ENCODE results near the gene RBMS3. TPM values are rescaled to one million over a fixed set of nuclear protein-coding genes. Genes with fewer than 3 reads are reported as not detected.

RBMS3 gene
- total RNA-seq, 1 donor from 2014 or later = 13.2 TPM

GRCh38 chr3:29282427-29283230, 1.8 kb downstream of the RBMS3 start:
- TF ChIP-seq, protein P1, sequence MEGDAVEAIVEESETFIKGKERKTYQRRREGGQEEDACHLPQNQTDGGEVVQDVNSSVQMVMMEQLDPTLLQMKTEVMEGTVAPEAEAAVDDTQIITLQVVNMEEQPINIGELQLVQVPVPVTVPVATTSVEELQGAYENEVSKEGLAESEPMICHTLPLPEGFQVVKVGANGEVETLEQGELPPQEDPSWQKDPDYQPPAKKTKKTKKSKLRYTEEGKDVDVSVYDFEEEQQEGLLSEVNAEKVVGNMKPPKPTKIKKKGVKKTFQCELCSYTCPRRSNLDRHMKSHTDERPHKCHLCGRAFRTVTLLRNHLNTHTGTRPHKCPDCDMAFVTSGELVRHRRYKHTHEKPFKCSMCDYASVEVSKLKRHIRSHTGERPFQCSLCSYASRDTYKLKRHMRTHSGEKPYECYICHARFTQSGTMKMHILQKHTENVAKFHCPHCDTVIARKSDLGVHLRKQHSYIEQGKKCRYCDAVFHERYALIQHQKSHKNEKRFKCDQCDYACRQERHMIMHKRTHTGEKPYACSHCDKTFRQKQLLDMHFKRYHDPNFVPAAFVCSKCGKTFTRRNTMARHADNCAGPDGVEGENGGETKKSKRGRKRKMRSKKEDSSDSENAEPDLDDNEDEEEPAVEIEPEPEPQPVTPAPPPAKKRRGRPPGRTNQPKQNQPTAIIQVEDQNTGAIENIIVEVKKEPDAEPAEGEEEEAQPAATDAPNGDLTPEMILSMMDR (conservative IDR thresholded peaks at IDR 0.05; ENCODE audit: low read depth, low read length) = no peak
- no peak for DNase-seq (ENCODE audit: low read depth)
- H3K4me3 ChIP-seq (ENCODE audit: low read depth, low read length) = peak overlapping the region; percentile 65

DNA sequence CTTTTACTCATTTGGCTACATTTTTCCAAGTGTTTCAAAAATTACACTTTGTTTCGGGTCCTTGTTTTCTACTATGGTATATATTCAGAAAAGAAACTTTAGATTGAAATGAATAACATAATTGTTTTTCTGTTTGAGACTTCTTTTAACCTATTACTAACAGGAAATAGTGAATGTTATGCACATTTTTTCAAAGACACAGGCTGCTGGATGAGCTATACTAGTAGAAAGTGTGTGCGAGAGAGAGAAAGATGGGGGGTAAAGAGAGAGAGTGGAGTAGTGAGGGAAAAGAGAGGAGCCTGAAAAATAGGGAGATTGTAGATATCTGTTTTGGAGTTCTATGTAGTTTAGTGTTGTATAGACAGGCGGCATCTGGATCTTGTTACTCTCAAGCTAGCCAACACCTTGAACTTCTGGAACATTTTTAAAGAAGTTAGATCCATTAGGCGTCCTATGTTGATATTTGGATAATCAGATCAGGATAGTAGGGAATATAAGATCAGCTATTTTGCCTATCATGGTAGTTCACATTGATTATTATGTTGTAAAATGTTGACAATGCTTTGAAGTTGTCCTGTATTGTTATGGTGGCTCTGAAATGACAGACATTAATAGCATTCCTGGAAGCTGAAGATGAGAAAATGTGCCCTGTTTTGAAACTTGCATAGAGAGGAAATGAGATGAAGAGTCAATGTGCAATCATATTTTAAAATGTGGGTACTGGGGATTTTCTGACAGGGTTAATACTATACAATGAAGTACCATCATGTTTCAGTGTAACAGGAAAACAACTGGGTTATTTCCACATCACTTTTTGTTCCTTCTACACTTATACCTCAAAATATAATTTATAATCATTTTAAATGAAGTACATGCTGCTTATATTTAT, 2.6 kb downstream of the RBMS3 start:
- H3K4me3 ChIP-seq (ENCODE audit: low read depth, low read length) = peak overlapping the region; percentile 65
- TF ChIP-seq, protein P1 (conservative IDR thresholded peaks at IDR 0.05; ENCODE audit: low read depth, low read length) = no peak
- no peak for DNase-seq (ENCODE audit: low read depth)

GRCh38 chr3:29284497-29284896, 3.6 kb downstream of the RBMS3 start:
- no peak overlapping the region for H3K4me3 ChIP-seq (ENCODE audit: low read depth, low read length)
- TF ChIP-seq, protein P1 (conservative IDR thresholded peaks at IDR 0.05; ENCODE audit: low read depth, low read length) = no peak
- DNase-seq (ENCODE audit: low read depth) = no peak

- no peak for DNase-seq (ENCODE audit: low read depth)
- peak overlapping the region; percentile 45 for H3K4me3 ChIP-seq (ENCODE audit: low read depth, low read length)
Measured at GRCh38 chr3:29285471-29286071, 4.7 kb downstream of the RBMS3 start.

GRCh38 chr3:29286478-29287240, 5.8 kb downstream of the RBMS3 start:
- peak overlapping the region; percentile 45 for H3K4me3 ChIP-seq (ENCODE audit: low read depth, low read length)
- no peak for DNase-seq (ENCODE audit: low read depth)
- TF ChIP-seq, protein P1 (conservative IDR thresholded peaks at IDR 0.05; ENCODE audit: low read depth, low read length) = no peak

More at GRCh38 chr3:29285471-29286071, 4.7 kb downstream of the RBMS3 start:
- TF ChIP-seq, protein P1 (conservative IDR thresholded peaks at IDR 0.05; ENCODE audit: low read depth, low read length) = no peak

- no peak overlapping the region for H3K4me3 ChIP-seq (ENCODE audit: low read depth, low read length)
- DNase-seq (ENCODE audit: low read depth) = no peak
- TF ChIP-seq, protein P1 (conservative IDR thresholded peaks at IDR 0.05; ENCODE audit: low read depth, low read length) = no peak
Measured at GRCh38 chr3:29290596-29290995, 9.7 kb downstream of the RBMS3 start.

Data from epithelial cell of proximal tubule (primary cell).